ENCODE results near the gene FGF1.

FGF1 gene

DNA sequence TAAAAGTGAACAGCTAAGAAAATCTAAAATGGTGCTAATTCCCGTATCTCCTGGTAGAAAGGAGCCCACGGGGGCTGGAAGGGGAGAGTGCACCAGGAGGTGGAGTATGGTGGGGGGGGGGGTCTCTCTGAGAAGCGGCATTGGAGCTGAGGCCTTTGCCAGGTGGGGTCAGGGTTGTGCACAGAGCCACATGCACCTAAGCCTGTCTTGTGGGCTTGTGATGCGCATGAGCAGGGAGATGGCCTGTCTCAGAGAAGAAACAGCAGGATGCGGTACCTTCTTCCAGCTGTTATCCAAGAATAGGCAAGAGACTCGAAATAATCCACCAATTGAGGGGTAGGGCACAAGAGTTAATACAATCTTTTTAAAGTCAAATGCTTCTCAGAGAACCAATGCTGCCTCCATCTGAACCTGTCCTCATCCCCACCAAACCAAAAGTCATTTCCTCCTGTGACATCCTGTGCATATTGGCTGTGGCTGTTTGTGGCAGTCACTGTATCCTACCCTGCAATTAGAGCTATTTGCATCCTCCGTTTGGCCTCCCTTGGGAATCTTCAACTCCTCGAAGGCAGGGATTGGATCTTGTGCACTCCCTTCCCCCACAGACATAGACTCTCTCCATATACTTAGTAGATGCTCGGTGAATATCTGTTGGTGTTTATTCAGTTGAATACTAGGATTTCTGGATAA is 45.4 kb downstream of the FGF1 start:
- no peak for DNase-seq

GRCh38 chr5:142639455-142639854 is 46.4 kb downstream of the FGF1 start:
- DNase-seq, result no peak

GRCh38 chr5:142637871-142638270 is 48.0 kb downstream of the FGF1 start:
- no peak for DNase-seq

- DNase-seq, result no peak
These were observed 49.1 kb downstream of the FGF1 start for GRCh38 chr5:142636698-142637324.

- no peak for DNase-seq
These were observed 49.8 kb downstream of the FGF1 start for GRCh38 chr5:142636093-142636492.

- no peak for DNase-seq
These were observed 51.5 kb downstream of the FGF1 start for GRCh38 chr5:142634216-142635011.

DNA sequence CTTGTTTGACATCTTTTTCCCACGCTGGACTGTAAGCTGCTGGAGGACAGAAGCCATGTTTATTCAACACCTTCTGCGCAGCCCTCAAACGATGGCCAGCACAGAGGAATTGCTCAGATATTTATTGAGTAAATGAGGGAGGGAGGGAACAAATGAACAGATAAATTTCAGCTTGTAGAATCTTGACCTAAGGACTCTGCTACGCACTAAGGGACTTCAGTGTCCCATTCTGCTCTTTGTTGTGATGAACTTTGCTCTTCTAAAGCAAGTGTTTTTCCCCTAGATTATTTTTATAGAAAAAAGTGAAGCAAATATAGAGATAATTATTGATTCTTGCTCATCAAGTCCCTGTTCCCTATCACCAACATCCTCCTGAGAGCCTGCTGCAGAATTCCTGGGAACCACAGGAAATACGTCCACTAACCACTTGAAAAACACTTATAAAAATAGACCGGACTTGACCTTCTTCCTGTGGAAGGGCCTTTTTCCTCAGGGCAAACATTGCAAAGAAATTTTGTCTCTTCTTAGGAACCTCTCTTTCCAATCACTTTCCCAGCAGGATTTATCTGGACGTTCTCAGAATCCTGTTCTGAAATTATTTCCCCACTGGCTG is 54.9 kb downstream of the FGF1 start:
- DNase-seq, result no peak

DNA sequence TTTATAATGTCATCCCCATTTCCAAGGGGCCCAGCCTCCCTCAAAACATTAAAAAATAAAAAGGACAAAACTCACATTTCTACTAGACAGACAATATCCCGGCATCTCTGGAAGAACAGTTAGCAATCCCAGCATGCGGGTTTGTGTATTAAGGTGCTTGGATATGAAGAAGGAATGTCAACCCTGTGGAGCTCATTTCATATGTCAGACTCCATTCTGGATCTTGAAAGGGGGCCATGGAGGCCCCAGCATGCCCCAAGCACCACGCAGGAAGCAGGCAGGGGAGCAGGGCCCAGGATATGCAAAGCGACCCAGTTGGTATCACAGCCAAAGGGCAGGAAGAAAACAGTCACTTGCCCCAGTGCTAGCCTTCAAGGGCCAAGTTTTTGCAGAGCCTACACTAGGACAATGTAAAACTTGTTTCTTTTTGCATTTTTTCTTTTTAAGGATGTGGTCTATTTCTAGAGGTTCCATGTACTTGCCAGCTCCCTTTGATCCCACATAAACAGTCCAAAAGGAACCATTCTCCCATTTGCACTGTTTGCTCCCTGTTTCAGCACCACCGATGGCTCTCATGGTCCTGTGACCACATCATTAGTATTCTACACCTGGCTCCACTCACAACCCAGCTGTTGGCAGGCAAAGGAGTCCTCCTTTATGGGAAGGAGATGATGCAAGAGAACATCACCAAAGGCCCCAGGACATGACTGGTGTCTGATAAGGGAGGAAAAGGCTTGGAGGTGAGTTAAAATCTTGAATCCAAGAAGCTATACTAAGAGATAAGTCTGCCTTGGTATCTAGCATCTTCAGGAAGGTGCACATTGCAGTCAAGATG is 58.3 kb downstream of the FGF1 start:
- DNase-seq, result no peak

DNA sequence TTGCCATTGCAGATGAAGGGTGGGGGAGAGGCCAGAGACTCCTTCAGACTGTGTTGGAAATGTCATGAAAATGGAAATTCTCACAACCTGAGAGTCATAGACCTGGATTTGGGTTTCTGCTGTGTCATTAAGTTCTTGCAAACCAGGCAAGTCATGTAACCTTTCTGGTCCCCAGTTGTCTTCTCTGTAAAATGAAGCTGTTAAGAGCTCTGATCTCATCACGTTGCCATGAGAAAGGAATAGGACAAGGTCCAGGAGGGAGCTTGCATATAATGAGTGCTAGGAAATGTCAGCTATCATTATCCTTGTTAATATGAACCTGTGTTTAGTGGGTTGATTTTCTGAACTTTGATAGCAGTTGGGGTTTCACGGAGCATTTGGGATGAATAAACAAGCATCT is 59.1 kb downstream of the FGF1 start:
- no peak for DNase-seq

DNA sequence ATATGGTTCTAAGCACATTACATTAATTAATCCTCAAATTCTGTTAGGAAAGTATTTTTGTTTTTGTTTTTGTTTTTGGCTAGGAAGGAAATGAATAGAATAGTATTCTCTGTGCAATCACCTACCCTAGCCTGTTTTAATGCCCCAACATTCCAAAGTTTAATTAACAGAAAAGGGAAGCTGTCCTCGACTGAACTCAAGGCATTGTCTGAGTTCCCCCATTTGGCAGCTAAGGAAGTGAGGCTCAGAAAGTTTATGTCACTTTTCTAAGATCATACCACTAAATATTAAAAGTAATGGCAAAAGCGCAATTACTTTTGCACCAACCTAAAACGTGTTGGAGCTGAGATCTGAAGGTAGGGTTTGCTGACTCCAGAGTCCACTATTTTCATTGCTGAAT is 59.8 kb downstream of the FGF1 start:
- DNase-seq, result no peak

GRCh38 chr5:142621227-142621626 is 64.7 kb downstream of the FGF1 start:
- no peak for DNase-seq

GRCh38 chr5:142619815-142620214 is 66.1 kb downstream of the FGF1 start:
- DNase-seq, result no peak

DNA sequence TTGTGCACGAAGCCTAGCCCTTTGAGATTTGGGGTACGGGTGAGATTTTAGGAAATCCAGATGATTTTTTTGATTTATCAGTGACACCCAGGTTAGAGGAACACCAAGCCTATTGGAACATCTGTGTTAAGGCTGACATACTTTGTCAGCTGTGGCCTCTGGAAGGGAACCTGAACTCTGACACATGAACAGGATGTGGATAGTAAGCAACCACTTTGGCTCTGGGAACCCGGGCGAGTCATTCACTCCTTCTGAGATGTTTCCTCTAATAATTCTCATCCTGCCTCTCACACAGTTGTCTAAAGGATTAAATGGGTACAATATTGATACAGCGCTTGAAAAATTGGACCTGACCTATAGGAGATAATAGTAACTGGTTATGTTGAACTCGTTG is 67.8 kb downstream of the FGF1 start:
- DNase-seq, result no peak

GRCh38 chr5:142617416-142618129 is 68.3 kb downstream of the FGF1 start:
- DNase-seq, result no peak

DNA sequence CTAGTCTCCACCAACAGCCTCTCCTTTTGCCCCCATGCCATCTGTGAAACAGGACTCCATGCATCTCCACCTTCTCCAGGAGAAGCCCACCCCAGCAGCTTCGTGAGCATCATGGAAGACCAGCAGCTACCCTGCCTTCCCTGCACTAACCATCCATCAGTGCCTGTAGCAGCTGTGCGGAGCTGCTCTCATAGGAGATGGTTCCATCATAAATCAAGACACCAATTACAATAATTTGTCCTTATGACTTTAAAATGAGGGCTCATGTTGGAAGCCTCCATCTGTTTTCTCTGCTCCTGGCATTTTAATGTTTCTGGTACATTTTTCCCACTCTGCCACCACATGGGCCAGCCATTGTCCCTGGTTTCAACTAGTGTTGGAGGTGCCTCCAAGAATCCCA is 69.9 kb downstream of the FGF1 start:
- DNase-seq, result no peak

GRCh38 chr5:142614054-142614453 is 71.8 kb downstream of the FGF1 start:
- DNase-seq, result no peak

DNA sequence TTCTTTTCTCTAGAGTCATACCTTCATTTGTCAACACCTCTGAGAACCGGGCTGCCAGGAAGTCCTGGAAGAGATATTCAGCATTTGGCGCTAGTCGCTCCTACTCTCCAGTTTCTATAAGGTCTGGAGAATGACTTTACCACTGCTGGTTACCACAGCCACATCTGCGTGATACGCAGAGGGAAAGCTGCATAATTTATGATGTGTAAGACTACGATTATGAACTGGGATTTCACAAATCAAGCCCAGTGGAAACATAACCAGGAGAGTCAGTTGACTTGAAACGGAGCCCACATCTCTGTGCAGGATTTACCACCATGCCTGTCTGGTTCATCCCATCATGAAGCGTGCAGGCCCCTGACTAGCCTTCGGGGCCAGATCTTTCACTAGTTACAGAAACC is 72.6 kb downstream of the FGF1 start:
- DNase-seq, result no peak

- no peak for DNase-seq
These were observed 73.2 kb downstream of the FGF1 start for GRCh38 chr5:142612494-142613270.

DNA sequence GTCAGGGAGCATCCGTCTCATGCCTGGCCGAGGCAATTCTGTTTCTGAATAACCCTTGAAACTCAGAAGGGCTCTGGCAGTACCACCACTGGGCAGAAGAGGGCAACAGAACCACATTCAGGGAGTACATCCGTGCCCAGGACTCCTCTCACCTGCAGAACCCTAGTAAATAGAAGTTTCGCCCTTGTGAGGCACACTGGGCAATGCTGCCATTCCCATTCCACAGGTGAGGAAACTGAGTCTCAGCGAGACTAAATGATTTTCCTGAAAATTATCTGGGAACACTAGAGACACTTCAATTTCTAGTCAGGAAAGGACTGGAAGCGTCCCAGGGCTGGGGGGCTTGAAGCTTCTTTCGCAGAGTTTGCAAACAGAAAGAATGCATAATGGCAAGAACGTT is 74.7 kb downstream of the FGF1 start:
- DNase-seq, result no peak

- no peak for DNase-seq
These were observed 75.5 kb downstream of the FGF1 start for GRCh38 chr5:142610176-142611001.

Data from SIG-M5 (cell line).